C4-2B (cell line): ENCODE data around the gene ANKRD12.

ENCODE experiments used
- ZFX ChIP-seq: fragments of 450-650 bp; IDR thresholded peaks from 2 replicates; pipeline ENCODE4 v1.6.1; 2017
- TF ChIP-seq, protein P1 (sequence below): fragments of 450-650 bp; conservative IDR thresholded peaks from 2 replicates; pipeline ENCODE4 v1.5.1; 2017; ENCODE audit warnings: mild to moderate bottlenecking

DNA sequence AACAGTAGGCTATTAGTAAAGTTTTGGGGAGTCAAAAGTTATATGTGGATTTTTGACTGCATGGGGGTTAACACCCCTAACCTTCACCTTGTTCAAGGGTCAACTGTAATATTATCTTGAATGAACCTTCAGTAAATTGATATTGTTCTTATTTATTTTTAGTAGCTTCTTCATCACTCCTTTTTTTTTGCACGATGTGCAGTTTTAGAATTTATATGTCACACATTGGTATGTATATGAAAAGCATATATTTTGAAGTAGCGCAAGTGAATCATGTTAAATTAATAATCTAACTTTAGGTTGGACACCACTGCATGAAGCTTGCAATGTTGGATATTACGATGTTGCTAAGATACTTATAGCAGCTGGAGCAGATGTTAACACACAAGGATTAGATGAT is 79.9 kb downstream of the ANKRD12 start:
- TF ChIP-seq, protein P1, sequence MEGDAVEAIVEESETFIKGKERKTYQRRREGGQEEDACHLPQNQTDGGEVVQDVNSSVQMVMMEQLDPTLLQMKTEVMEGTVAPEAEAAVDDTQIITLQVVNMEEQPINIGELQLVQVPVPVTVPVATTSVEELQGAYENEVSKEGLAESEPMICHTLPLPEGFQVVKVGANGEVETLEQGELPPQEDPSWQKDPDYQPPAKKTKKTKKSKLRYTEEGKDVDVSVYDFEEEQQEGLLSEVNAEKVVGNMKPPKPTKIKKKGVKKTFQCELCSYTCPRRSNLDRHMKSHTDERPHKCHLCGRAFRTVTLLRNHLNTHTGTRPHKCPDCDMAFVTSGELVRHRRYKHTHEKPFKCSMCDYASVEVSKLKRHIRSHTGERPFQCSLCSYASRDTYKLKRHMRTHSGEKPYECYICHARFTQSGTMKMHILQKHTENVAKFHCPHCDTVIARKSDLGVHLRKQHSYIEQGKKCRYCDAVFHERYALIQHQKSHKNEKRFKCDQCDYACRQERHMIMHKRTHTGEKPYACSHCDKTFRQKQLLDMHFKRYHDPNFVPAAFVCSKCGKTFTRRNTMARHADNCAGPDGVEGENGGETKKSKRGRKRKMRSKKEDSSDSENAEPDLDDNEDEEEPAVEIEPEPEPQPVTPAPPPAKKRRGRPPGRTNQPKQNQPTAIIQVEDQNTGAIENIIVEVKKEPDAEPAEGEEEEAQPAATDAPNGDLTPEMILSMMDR, result no peak
- no peak for TF ChIP-seq ZFX
